GM18508 (cell line): ENCODE measurements around the gene UQCC2.

Source experiments
- ATAC-seq: cut with Tn5 transposase; IDR thresholded peaks from one replicate; pipeline ENCODE4 v1.9.1; 2021; ENCODE audit warnings: moderate number of reproducible peaks; ENCODE audit not compliant: insufficient read depth, unreplicated experiment

Gene UQCC2

DNA sequence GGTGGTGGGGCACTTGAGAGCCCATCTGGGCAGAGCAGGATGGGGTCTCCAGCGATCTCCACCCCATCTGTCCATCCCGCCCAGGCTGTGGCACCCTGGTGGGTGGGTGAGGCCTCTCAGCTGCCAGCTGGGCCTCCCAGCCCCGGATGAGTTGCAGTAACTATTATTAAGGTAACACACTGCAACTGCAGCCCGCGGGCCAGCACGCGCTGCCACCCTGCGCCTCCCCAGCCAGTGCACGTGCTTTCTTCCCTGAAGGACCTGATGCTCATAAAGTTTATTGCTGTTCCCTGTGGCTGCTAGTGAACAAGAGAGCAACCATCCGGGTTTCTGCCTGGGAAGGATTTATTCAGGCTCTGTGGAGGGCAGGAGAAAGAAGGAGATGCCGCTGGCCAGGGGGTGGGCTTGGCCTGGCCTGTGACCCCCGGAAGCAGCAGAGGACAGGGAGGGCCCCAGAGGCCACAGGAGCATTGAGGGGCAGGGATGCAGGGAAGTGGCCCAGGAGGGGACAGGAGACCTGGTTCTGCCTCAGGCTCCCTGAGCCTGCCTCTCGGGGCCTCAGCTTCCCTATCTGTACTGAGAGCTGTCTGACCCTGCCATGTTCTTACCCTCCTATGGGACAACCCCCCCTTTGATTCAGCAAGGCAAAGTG is 33.5 kb upstream of the UQCC2 start:
- ATAC-seq = no peak

- ATAC-seq = no peak
Measured at GRCh38 chr6:33744001-33744848, 32.7 kb upstream of the UQCC2 start.

DNA sequence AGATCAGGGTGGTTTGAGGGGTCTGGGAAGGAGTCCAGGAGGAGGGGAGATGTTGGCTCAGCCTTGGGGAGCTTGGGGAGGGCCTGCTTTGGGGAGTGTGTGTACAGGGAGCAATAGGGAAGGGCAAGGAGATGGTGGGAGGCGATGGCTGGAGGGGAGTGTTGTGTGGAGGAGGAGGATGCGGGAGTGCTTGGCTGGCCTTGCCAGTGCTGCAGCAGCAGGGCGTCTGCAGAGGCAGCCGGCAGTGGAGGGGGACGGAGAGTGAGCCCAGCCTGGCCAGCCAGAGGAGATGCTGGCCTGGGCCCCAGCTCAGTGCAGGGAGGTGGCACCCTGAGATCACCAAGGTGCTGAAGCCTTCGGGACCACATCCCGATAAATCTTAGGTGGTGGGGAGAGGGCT is 31.3 kb upstream of the UQCC2 start:
- ATAC-seq = no peak

GRCh38 chr6:33742092-33742491 is 30.6 kb upstream of the UQCC2 start:
- no peak for ATAC-seq

DNA sequence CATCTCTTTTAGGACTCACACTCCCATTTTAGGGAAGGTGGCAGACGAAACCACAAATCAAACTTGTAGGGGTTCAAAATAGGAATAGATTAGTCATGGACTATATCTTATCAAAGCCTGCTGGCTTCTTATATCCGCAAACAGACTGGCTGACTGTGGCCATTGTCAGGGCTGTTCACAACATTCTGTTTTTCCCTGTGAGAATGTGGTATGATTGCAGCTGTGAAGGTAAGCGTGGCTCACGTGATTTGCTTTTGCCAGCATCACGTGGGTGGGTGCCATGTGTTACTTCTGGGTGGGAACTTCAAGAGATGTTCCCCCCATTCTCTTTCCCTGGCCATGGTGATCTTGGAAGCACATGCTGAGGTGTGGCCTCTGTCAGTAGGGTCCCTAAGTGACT is 29.3 kb upstream of the UQCC2 start:
- no peak for ATAC-seq

- no peak for ATAC-seq
Measured at GRCh38 chr6:33740204-33740608, 28.7 kb upstream of the UQCC2 start.

GRCh38 chr6:33739571-33739970 is 28.1 kb upstream of the UQCC2 start:
- no peak for ATAC-seq

GRCh38 chr6:33738879-33739278 is 27.4 kb upstream of the UQCC2 start:
- ATAC-seq = no peak

GRCh38 chr6:33738153-33738552 is 26.7 kb upstream of the UQCC2 start:
- ATAC-seq = no peak

DNA sequence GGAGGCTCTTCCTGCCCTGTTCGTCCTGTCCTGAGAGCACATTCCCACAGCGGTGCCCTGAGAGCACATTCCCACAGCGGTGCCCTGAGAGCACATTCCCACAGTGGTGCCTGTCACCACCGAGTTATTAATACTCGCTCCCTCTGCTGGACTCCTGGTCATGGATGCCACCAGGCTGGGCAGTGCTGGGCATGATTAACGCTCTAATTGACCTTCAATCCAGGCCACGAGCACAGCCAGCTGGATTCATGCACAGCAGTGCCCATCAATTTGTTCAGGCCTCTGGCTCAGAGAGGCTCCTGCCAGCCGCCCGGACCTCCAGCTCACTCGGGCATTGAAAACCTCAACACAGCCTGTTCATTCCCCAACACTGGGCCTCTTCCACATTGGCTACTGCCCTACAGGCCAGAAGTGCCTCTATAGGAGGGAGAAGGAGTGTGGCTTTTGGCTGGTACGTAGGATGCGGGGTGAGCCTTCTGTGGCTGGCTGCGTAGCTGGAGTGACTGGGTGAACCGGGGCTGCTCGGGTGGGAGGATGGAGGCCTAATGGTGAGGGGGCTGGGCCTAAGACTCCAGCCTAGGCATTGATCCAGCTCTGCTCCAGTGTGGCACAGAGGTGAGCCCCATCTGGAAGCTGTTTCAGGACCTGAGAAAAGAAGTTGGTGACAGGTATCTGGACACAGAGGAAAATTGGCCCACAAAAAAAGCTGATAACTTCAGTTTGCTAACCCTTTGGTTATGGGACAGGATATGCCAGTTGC is 25.9 kb upstream of the UQCC2 start:
- ATAC-seq = no peak

DNA sequence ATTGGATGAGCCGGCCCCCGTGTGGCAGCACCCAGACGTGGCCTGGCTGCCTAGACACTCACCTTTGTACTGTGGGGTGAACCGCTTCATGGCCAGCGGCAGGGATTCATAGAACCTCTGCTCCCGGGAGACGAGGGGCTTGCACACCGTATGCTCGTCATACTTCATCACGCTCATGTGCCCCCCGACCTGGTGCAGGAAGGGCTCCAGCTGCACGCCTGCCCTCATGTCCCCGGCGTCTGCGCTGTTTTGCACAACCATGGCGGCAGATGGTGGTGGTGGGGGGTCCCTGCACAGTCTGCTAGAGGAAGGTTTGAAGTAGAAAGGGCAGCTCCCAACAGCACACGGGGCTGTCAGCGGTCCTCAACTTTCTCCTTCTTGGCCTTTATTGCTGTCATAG is 23.7 kb upstream of the UQCC2 start:
- ATAC-seq = no peak

GRCh38 chr6:33733709-33734007 is 22.2 kb upstream of the UQCC2 start:
- no peak for ATAC-seq

DNA sequence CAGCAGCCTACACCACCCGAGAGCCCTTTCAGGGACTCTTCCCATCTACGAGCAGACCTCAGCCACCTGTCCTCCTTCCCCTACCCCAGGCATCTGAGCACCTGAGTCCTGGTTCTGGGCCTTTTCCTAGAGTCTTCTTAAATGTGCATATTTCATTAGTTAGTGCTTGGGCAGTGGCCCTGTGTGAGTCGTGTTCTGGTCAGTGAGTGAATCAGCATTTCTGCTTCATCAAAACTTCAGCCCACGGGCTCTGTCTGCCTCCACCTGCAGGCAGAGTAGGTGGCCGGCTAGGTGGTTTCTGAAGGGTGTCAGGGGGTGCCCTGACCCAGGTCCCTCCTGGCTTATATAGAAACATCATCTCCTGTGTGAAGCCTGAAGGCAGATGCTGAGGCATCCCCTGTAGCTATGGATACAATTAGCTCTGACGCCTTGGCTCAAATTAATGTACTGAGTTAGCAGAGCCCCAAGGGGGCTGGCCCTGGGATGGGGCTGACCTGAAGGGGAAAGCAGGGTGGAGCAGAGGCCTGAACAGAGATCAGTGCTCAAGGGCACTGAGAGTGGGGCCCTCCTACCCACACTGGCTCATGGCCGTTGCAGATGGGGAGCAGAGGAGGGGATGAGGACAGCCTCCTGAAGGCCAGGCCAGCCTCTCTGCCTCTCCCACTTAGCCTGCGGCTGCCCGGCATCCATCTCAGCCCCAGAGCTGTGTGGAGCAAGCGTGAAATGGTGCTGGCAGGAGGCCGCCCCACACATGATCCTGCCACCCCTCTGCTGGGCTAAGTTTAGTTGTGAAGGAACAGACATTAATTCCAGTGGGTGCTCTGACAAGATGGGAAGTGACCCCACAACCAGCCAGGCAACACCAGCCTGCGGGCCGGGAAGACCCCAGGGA is 21.6 kb upstream of the UQCC2 start:
- ATAC-seq = no peak

DNA sequence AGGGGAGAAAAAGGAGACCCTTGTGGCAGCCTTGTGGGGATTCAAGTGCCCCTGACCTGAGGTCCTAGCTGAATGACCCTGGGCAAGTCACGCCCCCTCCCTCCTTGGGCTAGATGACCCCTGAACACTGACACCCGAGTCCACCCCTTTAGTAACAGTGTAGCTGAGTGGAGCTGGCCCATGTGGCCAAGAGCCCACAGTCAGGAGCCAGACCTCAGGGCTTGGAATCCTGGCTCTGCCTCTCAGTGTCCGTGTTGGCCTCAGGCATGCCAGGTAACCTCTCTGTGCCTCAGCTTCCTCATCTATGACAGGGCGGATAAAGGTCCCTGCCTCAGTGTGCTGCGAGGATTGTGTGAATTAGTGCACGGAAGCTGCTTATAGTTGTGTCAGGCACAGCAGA is 20.9 kb upstream of the UQCC2 start:
- no peak for ATAC-seq

- no peak for ATAC-seq
Measured at GRCh38 chr6:33731751-33732282, 20.3 kb upstream of the UQCC2 start.

- ATAC-seq = no peak
Measured at GRCh38 chr6:33731035-33731434, 19.5 kb upstream of the UQCC2 start.

DNA sequence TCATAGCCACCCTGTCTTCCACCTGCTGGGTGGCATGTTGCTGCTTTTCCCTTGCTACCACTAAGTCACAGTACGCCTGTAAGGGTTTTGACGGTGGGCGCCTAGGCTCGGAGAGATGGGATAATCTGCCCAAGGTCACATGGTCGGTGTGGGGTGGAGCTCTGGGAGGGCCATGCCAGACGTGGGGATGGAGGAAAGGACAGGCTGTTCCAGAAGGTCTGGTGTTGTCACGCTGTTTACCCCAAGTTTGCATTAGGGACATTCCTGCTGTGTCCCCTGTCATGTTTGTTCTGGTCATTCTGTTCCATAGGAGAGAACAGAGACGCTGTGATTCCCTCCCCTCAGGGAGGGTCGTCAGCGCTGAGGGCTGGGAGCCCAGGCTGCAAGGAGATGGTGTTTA is 19.1 kb upstream of the UQCC2 start:
- no peak for ATAC-seq

- ATAC-seq = no peak
Measured at GRCh38 chr6:33729059-33729458, 17.6 kb upstream of the UQCC2 start.

DNA sequence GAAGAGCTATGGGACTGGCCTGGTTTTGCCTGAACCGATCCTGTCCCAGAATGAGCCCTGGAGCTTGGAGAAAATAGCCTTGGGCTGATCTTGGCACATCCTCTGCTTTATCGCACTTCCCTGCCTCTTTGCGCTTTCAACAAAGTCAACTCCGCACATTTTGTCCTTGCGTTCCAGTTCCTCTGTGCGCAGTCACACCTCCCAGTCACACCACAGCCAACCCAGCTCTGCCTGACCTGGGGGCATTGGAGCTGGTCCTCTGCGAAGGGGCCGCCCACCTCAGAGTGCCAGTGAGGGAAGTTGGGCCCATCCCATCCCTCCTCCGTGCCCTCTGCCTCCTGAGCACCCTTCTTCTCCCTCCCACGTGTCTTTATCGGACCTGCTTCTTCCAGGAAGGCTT is 16.9 kb upstream of the UQCC2 start:
- no peak for ATAC-seq

GRCh38 chr6:33727932-33728331 is 16.4 kb upstream of the UQCC2 start:
- ATAC-seq = no peak
